IMR-90 (cell line): Measurements from ENCODE around the gene TXK. TPM values are rescaled to one million over a fixed set of nuclear protein-coding genes. Genes with fewer than 3 reads are reported as not detected.

Experiments
- ATAC-seq: fragments of 200-7000 bp; cut with Tn5 transposase; 2 replicates; pipeline ENCODE4 v1.9.1; 2020; ENCODE audit warnings: low read depth, mild to moderate bottlenecking, moderate library complexity
- BruUV-seq: library from RNA; stranded (reverse); fragments of 400-500 nt; replicated peaks from 2 replicates; lab custom pipeline; 2021; lab: Mats Ljungman, UMichigan
- CTCF ChIA-PET: fragments of 300-600 bp; formaldehyde crosslinking; extraction: SDS; loops from one replicate; lab custom pipeline; 2021; ENCODE audit warnings: antibody characterized with exemption; lab: Yijun Ruan, JAX
- POLR2A ChIA-PET: fragments of 300-600 bp; sonication (Branson Sonifier 250); formaldehyde crosslinking; loops from one replicate; lab custom pipeline; 2022; ENCODE audit warnings: antibody characterized with exemption; ENCODE audit not compliant: unreplicated experiment; lab: Charles Lee
- DNase-seq: peaks from one replicate; pipeline ENCODE4 v3.0.0; 2013
- H2AFZ ChIP-seq: replicated peaks from 2 replicates; pipeline ENCODE3; 2013; ENCODE audit warnings: low read length, mild to moderate bottlenecking; ENCODE audit not compliant: poor library complexity
- H2AK5ac ChIP-seq: 2 replicates; pipeline ENCODE4 v1.6.1; 2013; ENCODE audit warnings: low read depth, low read length, inconsistent platforms
- H2AK9ac ChIP-seq: replicated peaks from 2 replicates; pipeline ENCODE3; 2013; ENCODE audit warnings: mild to moderate bottlenecking, low read depth, low read length, moderate library complexity; ENCODE audit not compliant: poor library complexity
- H2BK120ac ChIP-seq: 2 replicates; pipeline ENCODE4 v1.6.1; 2013; ENCODE audit warnings: low read depth, low read length, inconsistent platforms
- H2BK15ac ChIP-seq: 3 replicates; pipeline ENCODE4 v1.6.1; 2013; ENCODE audit warnings: low read depth, low read length, inconsistent platforms
- H2BK20ac ChIP-seq: 2 replicates; pipeline ENCODE4 v1.6.1; 2013; ENCODE audit warnings: low read depth, mild to moderate bottlenecking, inconsistent platforms, low read length, moderate library complexity
- H2BK5ac ChIP-seq: 2 replicates; pipeline ENCODE4 v1.6.1; 2013; ENCODE audit warnings: mild to moderate bottlenecking, low read depth, low read length, inconsistent platforms; ENCODE audit not compliant: poor library complexity, severe bottlenecking
- H3K14ac ChIP-seq: replicated peaks from 2 replicates; pipeline ENCODE4 v1.6.1; 2013; ENCODE audit warnings: low read depth, low read length, inconsistent platforms
- H3K18ac ChIP-seq: 2 replicates; pipeline ENCODE4 v1.6.1; 2013; ENCODE audit warnings: low read depth, low read length, control low read depth
- H3K23ac ChIP-seq: 2 replicates; pipeline ENCODE4 v1.6.1; 2013; ENCODE audit warnings: low read depth, low read length, inconsistent platforms
- H3K27ac ChIP-seq: 2 replicates; pipeline ENCODE4 v1.5.1; 2013; ENCODE audit warnings: mild to moderate bottlenecking, control low read depth, low read length; ENCODE audit not compliant: insufficient read depth
- H3K27me3 ChIP-seq: 2 replicates; pipeline ENCODE4 v1.6.1; 2013; ENCODE audit warnings: low read length; ENCODE audit not compliant: control insufficient read depth, insufficient read depth
- H3K36me3 ChIP-seq: 2 replicates; pipeline ENCODE4 v1.6.1; 2013; ENCODE audit warnings: low read length, mixed read lengths; ENCODE audit not compliant: control insufficient read depth, insufficient read depth
- H3K4ac ChIP-seq: 2 replicates; pipeline ENCODE4 v1.6.1; 2013; ENCODE audit warnings: low read depth, low read length, inconsistent platforms
- H3K4me1 ChIP-seq: 2 replicates; pipeline ENCODE4 v1.6.1; 2013; ENCODE audit warnings: low read length, mixed read lengths; ENCODE audit not compliant: control insufficient read depth, insufficient read depth
- H3K4me2 ChIP-seq: 2 replicates; pipeline ENCODE4 v1.6.1; 2013; ENCODE audit warnings: low read depth, mild to moderate bottlenecking, control low read depth, low read length, moderate library complexity
- H3K4me3 ChIP-seq: 2 replicates; pipeline ENCODE4 v1.5.1; 2013; ENCODE audit warnings: low read depth, mild to moderate bottlenecking, control low read depth, low read length, moderate library complexity; ENCODE audit not compliant: insufficient read depth
- H3K56ac ChIP-seq: 2 replicates; pipeline ENCODE4 v1.6.1; 2013; ENCODE audit warnings: low read length, inconsistent platforms; ENCODE audit not compliant: insufficient read depth; ENCODE audit errors: extremely low read depth
- H3K79me1 ChIP-seq, 2 experiments: 2 replicates each; pipeline ENCODE4 v1.6.1; 2013; ENCODE audit warnings: low read length in 2 of 2, inconsistent platforms in 1 of 2, low read depth in 1 of 2
- H3K9ac ChIP-seq: 2 replicates; pipeline ENCODE4 v1.6.1; 2013; ENCODE audit warnings: low read depth, low read length, control low read depth
- H3K9me1 ChIP-seq: 2 replicates; pipeline ENCODE4 v1.6.1; 2013; ENCODE audit warnings: low read length, inconsistent platforms; ENCODE audit not compliant: insufficient read depth
- H3K9me3 ChIP-seq: 2 replicates; pipeline ENCODE4 v1.6.1; 2013; ENCODE audit warnings: low read length; ENCODE audit not compliant: control insufficient read depth, insufficient read depth
- H4K20me1 ChIP-seq: 2 replicates; pipeline ENCODE4 v1.6.1; 2013; ENCODE audit warnings: low read length, inconsistent platforms; ENCODE audit not compliant: insufficient read depth
- H4K5ac ChIP-seq: 2 replicates; pipeline ENCODE4 v1.6.1; 2013; ENCODE audit warnings: mild to moderate bottlenecking, low read depth, low read length, control low read depth
- H4K8ac ChIP-seq, 2 experiments: 2 replicates each; pipeline ENCODE4 v1.6.1; 2013; ENCODE audit warnings: low read depth in 2 of 2, low read length in 2 of 2, control low read depth in 1 of 2, inconsistent platforms in 1 of 2
- H4K91ac ChIP-seq: 2 replicates; pipeline ENCODE4 v1.6.1; 2013; ENCODE audit warnings: low read depth, low read length, inconsistent platforms; ENCODE audit not compliant: insufficient read depth
- BHLHE40 ChIP-seq: fragments of 150-350 bp; IDR thresholded peaks from 2 replicates; pipeline ENCODE4 v1.6.1; 2016; ENCODE audit warnings: mild to moderate bottlenecking, low read depth, low read length
- CEBPB ChIP-seq: IDR thresholded peaks from 2 replicates; pipeline ENCODE4 v1.6.1; 2012; ENCODE audit warnings: low read depth, low read length, improper control_type of control experiment
- CHD1 ChIP-seq: IDR thresholded peaks from 2 replicates; pipeline ENCODE4 v1.6.1; 2012; ENCODE audit warnings: low read depth, low read length, improper control_type of control experiment
- CTCF ChIP-seq: conservative IDR thresholded peaks from 2 replicates; pipeline ENCODE4 v1.5.1; 2012; ENCODE audit warnings: mild to moderate bottlenecking, low read depth, low read length, improper control_type of control experiment
- ELK1 ChIP-seq: fragments of 150-350 bp; IDR thresholded peaks from 2 replicates; pipeline ENCODE4 v1.6.1; 2016; ENCODE audit warnings: low read depth, mild to moderate bottlenecking, low read length, moderate library complexity, borderline replicate concordance
- FOS ChIP-seq: fragments of 150-350 bp; IDR thresholded peaks from 2 replicates; pipeline ENCODE4 v1.6.1; 2016; ENCODE audit warnings: low read depth, low read length
- MAFK ChIP-seq: IDR thresholded peaks from 2 replicates; pipeline ENCODE4 v1.6.1; 2012; ENCODE audit warnings: low read depth, low read length, improper control_type of control experiment
- MAZ ChIP-seq: IDR thresholded peaks from 2 replicates; pipeline ENCODE4 v1.6.1; 2012; ENCODE audit warnings: low read depth, mild to moderate bottlenecking, low read length, improper control_type of control experiment, moderate library complexity, borderline replicate concordance
- MXI1 ChIP-seq: IDR thresholded peaks from 2 replicates; pipeline ENCODE4 v1.6.1; 2012; ENCODE audit warnings: low read depth, mild to moderate bottlenecking, low read length, moderate library complexity, borderline replicate concordance
- NFE2L2 ChIP-seq: fragments of 150-350 bp; IDR thresholded peaks from 2 replicates; pipeline ENCODE4 v1.6.1; 2016; ENCODE audit warnings: low read depth, mild to moderate bottlenecking, low read length
- POLR2A ChIP-seq: IDR thresholded peaks from 2 replicates; pipeline ENCODE4 v1.6.1; 2012; ENCODE audit warnings: mild to moderate bottlenecking, low read depth, low read length
- RAD21 ChIP-seq: IDR thresholded peaks from 2 replicates; pipeline ENCODE4 v1.6.1; 2012; ENCODE audit warnings: low read length, improper control_type of control experiment
- RCOR1 ChIP-seq: IDR thresholded peaks from 2 replicates; pipeline ENCODE4 v1.6.1; 2012; ENCODE audit warnings: mild to moderate bottlenecking, low read length, improper control_type of control experiment; ENCODE audit not compliant: insufficient replicate concordance
- RFX5 ChIP-seq: IDR thresholded peaks from 2 replicates; pipeline ENCODE4 v1.8.0; 2012; ENCODE audit warnings: low read depth, mild to moderate bottlenecking, low read length, moderate library complexity
- SMC3 ChIP-seq: fragments of 150-350 bp; IDR thresholded peaks from 2 replicates; pipeline ENCODE4 v1.6.1; 2016; ENCODE audit warnings: low read depth, mild to moderate bottlenecking, antibody characterized with exemption, low read length, moderate library complexity
- USF2 ChIP-seq: fragments of 150-350 bp; IDR thresholded peaks from 2 replicates; pipeline ENCODE4 v1.6.1; 2017; ENCODE audit warnings: mild to moderate bottlenecking, antibody characterized with exemption, low read length, low read depth
- WGBS, 2 experiments: methylation state at CpG; one replicate each; pipeline versions ENCODE4 v1.1.5 to v1.1.7; 2013; ENCODE audit warnings: missing lambda C conversion rate in 2 of 2; ENCODE audit not compliant: insufficient read length in 1 of 2; ENCODE audit errors: extremely low coverage in 2 of 2; 5-methylcytosine and 5-hydroxymethylcytosine counted together
- dilution Hi-C: fragments of 300-500 bp; cut with HindIII; formaldehyde crosslinking; loops from one replicate; pipeline ENCODE4 v1.14.3; 2018; ENCODE audit warnings: low sequenced_read_pairs; ENCODE audit not compliant: unreplicated experiment
- in situ Hi-C: fragments of 300-500 bp; cut with MboI; formaldehyde crosslinking; loops from 3 replicates; pipeline ENCODE4 v1.14.3; 2019; ENCODE audit warnings: low sequenced_read_pairs, inconsistent platforms, mixed read lengths
- intact Hi-C: fragments of 100-400 bp; cut with micrococcal nuclease; formaldehyde crosslinking; loops from 2 replicates; pipeline ENCODE4 v1.10.0; 2022
- polyA plus RNA-seq, 3 experiments: library from polyadenylated mRNA; depleted of rRNA; stranded (reverse); fragments of >200 nt; gene quantifications; 2 replicates each; pipeline ENCODE4 v1.2.3, GENCODE V29; 2012; ENCODE audit warnings: low replicate concordance in 1 of 3
- total RNA-seq: library from RNA; depleted of rRNA; stranded (reverse); fragments of >200 nt; gene quantifications from 2 replicates; pipeline ENCODE4 v1.2.3, GENCODE V29; 2012

TXK gene
- total and polyA plus RNA-seq, 2 of the 4 experiments (the other 2 are of a cell fraction): not detected

GRCh38 chr4:48102303-48102702, 31.7 kb downstream of the TXK start:
- no peak overlapping the region for H4K5ac ChIP-seq
- CTCF ChIA-PET: no interaction called here
- H3K9ac ChIP-seq: no peak overlapping the region

More at GRCh38 chr4:48102303-48102702, 31.7 kb downstream of the TXK start:
- Histone ChIP-seq H3K4me1 (no peaks in the 10 kb centered on the region), H4K8ac (no peak overlapping the region), H3K36me3 (no peaks in the 10 kb centered on the region), H3K18ac (no peak overlapping the region), H4K20me1 (no peaks in the 10 kb centered on the region), H2BK20ac (no peak overlapping the region), H2BK15ac (no peak overlapping the region), H3K4ac (no peak overlapping the region), H3K14ac (no peak overlapping the region), H3K9me3 (no peaks in the 10 kb centered on the region), H3K9me1 (no peaks in the 10 kb centered on the region), H2BK5ac (no peak overlapping the region), H3K56ac (no peak overlapping the region), H3K27me3 (no peaks in the 10 kb centered on the region), H3K23ac (no peak overlapping the region), H3K4me2 (no peak overlapping the region), H3K4me3 (no peak overlapping the region), H4K91ac (no peak overlapping the region), H3K79me1 (no peaks in the 10 kb centered on the region), H2AK9ac (no peak overlapping the region), H2AFZ (no peak overlapping the region), H2BK120ac (no peak overlapping the region), H3K27ac (no peak overlapping the region), H2AK5ac (no peak overlapping the region)
- ATAC-seq (no peak), DNase-seq (no peak)
- no CpG with 5 or more reads among the region's 3 CpGs for WGBS, 2 experiments
- intact Hi-C loops: no loop called here
- dilution Hi-C loops: no loop called here
- no peak for TF ChIP-seq BHLHE40
- no peak for TF ChIP-seq POLR2A
- TF ChIP-seq SMC3: no peak
- no peak for TF ChIP-seq RAD21
- no peak for TF ChIP-seq CHD1
- TF ChIP-seq MXI1: no peak
- TF ChIP-seq RFX5: no peak
- TF ChIP-seq CTCF: no peak
- TF ChIP-seq FOS: no peak
- TF ChIP-seq RCOR1: no peak
- TF ChIP-seq USF2: no peak
- no peak for TF ChIP-seq MAZ
- no peak for TF ChIP-seq MAFK
- no peak for TF ChIP-seq NFE2L2
- TF ChIP-seq ELK1: no peak
- no peak for TF ChIP-seq CEBPB
- BruUV-seq: no TSS peak
- POLR2A ChIA-PET: no interaction called here
- in situ Hi-C loops: no loop called here
